Neural progenitor cell (in vitro differentiated cells): Measurements from ENCODE around the gene MIS18BP1. TPM values are rescaled to one million over a fixed set of nuclear protein-coding genes. Genes with fewer than 3 reads are reported as not detected.

Source experiments
- DNase-seq: peaks from one replicate; pipeline ENCODE4 v3.0.0-alpha.2; 2016; ENCODE audit warnings: low spot score
- H2AFZ ChIP-seq: fragments of 200-600 bp; sonication (generic); replicated peaks from 2 replicates; pipeline ENCODE4 v1.6.1; 2016; ENCODE audit warnings: antibody characterized with exemption
- H3F3A ChIP-seq: fragments of 200-600 bp; sonication (generic); 2 replicates; pipeline ENCODE4 v1.6.1; 2016; ENCODE audit warnings: antibody characterized with exemption, low read depth
- H3K27ac ChIP-seq: fragments of 200-600 bp; sonication (generic); 2 replicates; pipeline ENCODE4 v1.5.1; 2016; ENCODE audit warnings: mild to moderate bottlenecking
- H3K27me3 ChIP-seq: fragments of 200-600 bp; sonication (generic); 2 replicates; pipeline ENCODE4 v1.6.1; 2016; ENCODE audit warnings: mild to moderate bottlenecking, moderate library complexity
- H3K36me3 ChIP-seq: fragments of 200-600 bp; sonication (generic); 2 replicates; pipeline ENCODE4 v1.5.1; 2016
- H3K4me1 ChIP-seq: fragments of 200-600 bp; sonication (generic); 2 replicates; pipeline ENCODE4 v1.6.1; 2016; ENCODE audit warnings: mixed run types
- H3K4me2 ChIP-seq: fragments of 200-600 bp; sonication (generic); 2 replicates; pipeline ENCODE4 v1.6.1; 2016
- H3K4me3 ChIP-seq: fragments of 200-600 bp; sonication (generic); 2 replicates; pipeline ENCODE4 v1.5.1; 2016
- H3K79me2 ChIP-seq: fragments of 200-600 bp; sonication (generic); 2 replicates; pipeline ENCODE4 v1.6.1; 2016; ENCODE audit warnings: low read depth
- H3K9ac ChIP-seq: fragments of 200-600 bp; sonication (generic); 2 replicates; pipeline ENCODE4 v1.6.1; 2016
- H3K9me3 ChIP-seq: fragments of 200-600 bp; sonication (generic); 2 replicates; pipeline ENCODE4 v1.5.1; 2016; ENCODE audit warnings: low read depth
- H4K20me1 ChIP-seq: fragments of 200-600 bp; sonication (generic); 2 replicates; pipeline ENCODE4 v1.6.1; 2016; ENCODE audit warnings: low read depth
- H3K27ac Mint-ChIP-seq: 3 replicates; pipeline ENCODE4 v1.8.0; 2021; ENCODE audit warnings: mixed read lengths
- H3K27me3 Mint-ChIP-seq: 2 replicates; pipeline ENCODE4 v1.8.0; 2022; ENCODE audit warnings: low read depth, mild to moderate bottlenecking, inconsistent platforms, moderate library complexity, mixed read lengths; ENCODE audit not compliant: insufficient read depth
- H3K36me3 Mint-ChIP-seq: 3 replicates; pipeline ENCODE4 v1.8.0; 2021; ENCODE audit warnings: mixed read lengths
- H3K4me1 Mint-ChIP-seq: 3 replicates; pipeline ENCODE4 v1.8.0; 2021; ENCODE audit warnings: mixed read lengths
- H3K4me3 Mint-ChIP-seq: 3 replicates; pipeline ENCODE4 v1.8.0; 2021; ENCODE audit warnings: mild to moderate bottlenecking, moderate library complexity, mixed read lengths
- H3K9me3 Mint-ChIP-seq: 3 replicates; pipeline ENCODE4 v1.8.0; 2020; ENCODE audit warnings: mixed read lengths
- CTCF ChIP-seq: fragments of 200-600 bp; sonication (generic); IDR thresholded peaks from 2 replicates; pipeline ENCODE4 v1.5.1; 2017; ENCODE audit warnings: antibody characterized with exemption, mild to moderate bottlenecking
- EZH2 ChIP-seq: fragments of 200-600 bp; sonication (generic); IDR thresholded peaks from 2 replicates; pipeline ENCODE4 v1.6.1; 2017; ENCODE audit warnings: antibody characterized with exemption, mild to moderate bottlenecking, moderate library complexity
- EZH2phosphoT487 ChIP-seq: fragments of 200-600 bp; sonication (generic); IDR thresholded peaks from 2 replicates; pipeline ENCODE4 v1.6.1; 2017; ENCODE audit warnings: antibody characterized with exemption
- total RNA-seq: library from RNA; depleted of rRNA; stranded (reverse); fragments of >200 nt; gene quantifications from 2 replicates; pipeline ENCODE4 v1.2.3, GENCODE V29; 2015; ENCODE audit warnings: low replicate concordance

The MIS18BP1 gene
- total RNA-seq, 1 donor from 2014 or later = 211 TPM

GRCh38 chr14:45249856-45250575, 3.0 kb downstream of the MIS18BP1 start:
- Mint-ChIP-seq H3K27ac (no peak overlapping the region), H3K36me3 (peaks cover 10% of the 10 kb centered on the region), H3K27me3 (peaks cover 4% of the 10 kb centered on the region), H3K4me3 (peak overlapping the region; percentile 35), H3K9me3 (peaks cover 9% of the 10 kb centered on the region), H3K4me1 (peaks cover 4% of the 10 kb centered on the region)
- DNase-seq = no peak
- H4K20me1 ChIP-seq = peaks cover 22% of the 10 kb centered on the region
- no peaks in the 10 kb centered on the region for H3K9me3 ChIP-seq
- no peaks in the 10 kb centered on the region for H3K36me3 ChIP-seq
- H3F3A ChIP-seq = no peaks in the 10 kb centered on the region
- no peak overlapping the region for H3K9ac ChIP-seq
- no peaks in the 10 kb centered on the region for H3K79me2 ChIP-seq
- TF ChIP-seq EZH2 = no peak
- TF ChIP-seq CTCF = no peak
- TF ChIP-seq EZH2phosphoT487 = no peak
- H3K4me3 ChIP-seq = peak overlapping the region; percentile 2
- H3K4me2 ChIP-seq = no peak overlapping the region
- no peak overlapping the region for H2AFZ ChIP-seq
- H3K27ac ChIP-seq = no peak overlapping the region
- peaks cover 7% of the 10 kb centered on the region for H3K4me1 ChIP-seq
- no peaks in the 10 kb centered on the region for H3K27me3 ChIP-seq

DNA sequence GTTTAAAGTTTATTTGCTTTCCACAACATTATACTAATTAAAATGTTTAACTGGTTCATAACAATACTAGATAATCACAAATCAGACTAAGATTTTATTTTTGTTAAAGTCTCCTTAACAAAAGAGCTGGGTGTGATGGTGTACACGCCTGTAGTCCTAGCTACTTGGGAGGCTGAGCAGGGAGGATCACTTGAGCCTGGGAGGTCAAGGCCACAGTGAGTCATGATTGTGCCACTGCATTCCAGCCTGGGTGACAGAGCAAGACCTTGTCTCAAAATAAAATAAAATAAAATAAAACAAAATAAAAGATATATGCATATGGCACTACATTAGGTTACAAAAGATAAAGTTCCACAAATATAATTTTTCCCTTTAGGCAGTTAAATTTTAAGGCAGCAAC, 5.6 kb downstream of the MIS18BP1 start:
- Histone ChIP-seq H3K27me3 (no peaks in the 10 kb centered on the region), H4K20me1 (peaks cover 34% of the 10 kb centered on the region), H3K4me1 (peaks cover 12% of the 10 kb centered on the region), H3K27ac (no peak overlapping the region), H3K9me3 (no peaks in the 10 kb centered on the region), H3F3A (no peaks in the 10 kb centered on the region), H3K36me3 (no peaks in the 10 kb centered on the region), H3K79me2 (no peaks in the 10 kb centered on the region), H3K9ac (no peak overlapping the region), H3K4me3 (no peak overlapping the region), H3K4me2 (no peak overlapping the region), H2AFZ (no peak overlapping the region)
- DNase-seq = no peak
- no peak overlapping the region for H3K4me3 Mint-ChIP-seq
- no peak overlapping the region for H3K27ac Mint-ChIP-seq
- peaks cover 4% of the 10 kb centered on the region for H3K4me1 Mint-ChIP-seq
- peaks cover 9% of the 10 kb centered on the region for H3K9me3 Mint-ChIP-seq
- H3K36me3 Mint-ChIP-seq = peaks cover 10% of the 10 kb centered on the region
- TF ChIP-seq CTCF (no peak), EZH2phosphoT487 (no peak), EZH2 (no peak)
- H3K27me3 Mint-ChIP-seq = no peaks in the 10 kb centered on the region

- no peak for TF ChIP-seq EZH2
- no peak for TF ChIP-seq CTCF
- TF ChIP-seq EZH2phosphoT487 = no peak
- no peaks in the 10 kb centered on the region for H3K27me3 ChIP-seq
- H3K36me3 ChIP-seq = no peaks in the 10 kb centered on the region
- H3K4me2 ChIP-seq = no peak overlapping the region
- Mint-ChIP-seq H3K4me3 (no peak overlapping the region), H3K9me3 (peaks cover 9% of the 10 kb centered on the region), H3K27ac (no peak overlapping the region), H3K27me3 (no peaks in the 10 kb centered on the region), H3K36me3 (peaks cover 14% of the 10 kb centered on the region), H3K4me1 (peaks cover 4% of the 10 kb centered on the region)
- no peak overlapping the region for H3K27ac ChIP-seq
- H3K4me3 ChIP-seq = no peak overlapping the region
- peaks cover 34% of the 10 kb centered on the region for H4K20me1 ChIP-seq
- H3F3A ChIP-seq = no peaks in the 10 kb centered on the region
- no peak overlapping the region for H3K9ac ChIP-seq
- no peak for DNase-seq
- no peak overlapping the region for H2AFZ ChIP-seq
- H3K79me2 ChIP-seq = no peaks in the 10 kb centered on the region
- peaks cover 12% of the 10 kb centered on the region for H3K4me1 ChIP-seq
- H3K9me3 ChIP-seq = no peaks in the 10 kb centered on the region
Observed at GRCh38 chr14:45246691-45247090, 6.3 kb downstream of the MIS18BP1 start.
